Stimulated activated CD8-positive, alpha-beta memory T cell treated with anti-CD3 and anti-CD28 coated beads, Interleukin-7, amount 100 ng/mL, for 4 hours (primary cell): ENCODE results near the gene IL27RA.
"Not testable (repeated sequence)": the region's sequence is repeated elsewhere in the genome, so short reads cannot be mapped to it uniquely, and the experiment has no call there.

ENCODE experiments used
- DNase-seq, 2 donors: peaks; one replicate each; pipeline ENCODE4 v3.0.0-alpha.2; 2020; ENCODE audit warnings: low read depth in 2 of 2

Gene IL27RA

DNA sequence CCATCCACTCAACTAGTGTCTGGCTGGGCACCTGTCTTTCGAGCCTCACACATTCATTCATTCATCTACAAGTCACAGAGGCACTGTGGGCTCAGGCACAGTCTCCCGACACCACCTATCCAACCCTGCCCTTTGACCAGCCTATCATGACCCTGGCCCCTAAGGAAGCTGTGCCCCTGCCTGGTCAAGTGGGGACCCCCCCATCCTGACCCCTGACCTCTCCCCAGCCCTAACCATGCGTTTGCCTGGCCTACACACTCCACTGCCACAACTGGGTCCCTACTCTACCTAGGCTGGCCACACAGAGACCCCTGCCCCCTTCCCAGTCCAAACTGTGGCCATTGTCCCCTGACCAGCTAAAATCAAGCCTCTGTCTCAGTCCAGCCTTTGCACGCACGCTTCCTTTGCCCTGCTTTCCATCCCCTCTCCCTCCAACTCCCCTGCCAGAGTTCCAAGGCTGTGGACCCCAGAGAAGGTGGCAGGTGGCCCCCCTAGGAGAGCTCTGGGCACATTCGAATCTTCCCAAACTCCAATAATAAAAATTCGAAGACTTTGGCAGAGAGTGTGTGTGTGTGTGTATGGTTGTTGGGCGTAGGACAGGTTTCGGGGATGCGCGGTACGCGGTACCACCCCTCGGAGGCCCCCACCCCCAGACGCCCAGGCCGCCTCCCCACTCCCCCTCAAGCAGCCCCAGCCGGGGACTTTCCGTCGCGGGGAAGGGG lies 404 bp upstream of the IL27RA start:
- peak; percentile 77 to 86 for DNase-seq

DNA sequence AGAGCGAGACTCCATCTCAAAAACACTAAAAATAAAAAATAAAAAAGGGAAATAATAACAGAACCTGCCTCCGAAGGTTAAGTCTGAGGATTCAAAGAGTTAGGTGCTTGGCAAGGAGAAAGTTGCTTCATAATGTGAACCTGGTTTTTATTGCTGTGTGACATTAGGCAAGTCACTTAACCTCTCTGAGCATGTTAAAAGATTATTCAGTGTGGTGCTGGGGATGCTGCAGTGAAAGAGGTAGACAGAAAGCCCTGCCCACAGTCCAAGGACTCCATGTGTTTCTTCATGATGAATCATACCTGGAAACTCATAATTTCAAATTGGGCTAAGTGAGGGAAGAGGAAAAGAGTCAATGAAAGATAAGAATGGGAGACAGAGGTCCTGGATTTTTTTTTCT lies 2.4 kb downstream of the IL27RA start:
- DNase-seq: no peak

DNA sequence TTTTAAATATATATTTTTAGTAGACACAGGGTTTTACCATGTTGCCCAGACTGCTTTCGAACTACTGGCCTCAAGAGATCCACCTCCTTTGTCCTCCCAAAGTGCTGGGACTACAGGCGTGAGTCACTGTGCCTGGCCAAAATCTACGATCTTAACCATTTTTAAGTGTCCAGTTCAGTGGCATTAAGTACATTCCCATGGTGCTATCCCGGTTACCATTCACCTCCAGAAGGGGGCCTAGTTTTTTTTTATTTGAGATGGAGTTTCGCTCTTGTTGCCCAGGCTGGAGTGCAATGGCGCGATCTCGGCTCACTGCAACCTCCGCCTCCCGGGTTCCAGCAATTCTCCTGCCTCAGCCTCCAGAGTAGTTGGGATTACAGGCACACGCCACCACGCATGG lies 3.6 kb downstream of the IL27RA start:
- not testable (repeated sequence) for DNase-seq

DNA sequence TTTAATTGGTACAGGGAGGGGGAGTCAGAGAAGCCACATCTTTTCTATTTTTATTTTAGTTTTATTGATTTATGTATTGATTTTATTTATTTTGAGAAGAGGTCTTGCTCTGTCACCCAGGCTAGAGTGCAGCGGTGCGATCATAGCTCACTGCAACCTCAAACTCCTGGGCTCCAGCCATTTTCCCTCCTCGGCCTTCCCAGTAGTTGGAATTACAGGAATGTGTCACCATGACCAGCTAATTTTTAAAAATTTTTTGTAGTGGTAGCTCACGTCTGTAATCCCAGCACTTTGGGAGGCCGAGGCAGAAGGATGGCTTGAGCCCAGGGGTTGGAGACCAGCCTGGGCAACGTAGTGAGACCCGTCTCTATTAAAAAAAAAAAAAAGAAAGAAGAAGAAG lies 4.1 kb downstream of the IL27RA start:
- DNase-seq: no peak

DNA sequence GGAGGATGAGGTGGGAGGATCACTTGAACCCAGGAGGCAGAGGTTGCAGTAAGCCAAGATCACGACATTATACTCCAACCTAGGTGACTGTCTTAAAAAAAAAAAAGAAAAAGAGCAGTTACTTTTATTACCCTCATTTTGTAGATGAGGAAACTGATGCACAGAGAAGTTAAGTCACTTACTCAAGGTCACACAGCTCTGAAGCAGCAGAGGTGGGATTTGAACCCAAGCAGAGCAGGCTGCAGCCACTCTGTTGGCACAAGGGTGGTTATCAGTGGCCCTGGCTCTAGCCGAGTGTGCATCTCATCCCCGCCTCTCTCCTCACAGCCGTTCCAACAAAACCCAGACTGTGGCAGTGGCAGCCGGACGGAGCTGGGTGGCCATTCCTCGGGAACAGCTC lies 7.6 kb downstream of the IL27RA start:
- no peak for DNase-seq

DNA sequence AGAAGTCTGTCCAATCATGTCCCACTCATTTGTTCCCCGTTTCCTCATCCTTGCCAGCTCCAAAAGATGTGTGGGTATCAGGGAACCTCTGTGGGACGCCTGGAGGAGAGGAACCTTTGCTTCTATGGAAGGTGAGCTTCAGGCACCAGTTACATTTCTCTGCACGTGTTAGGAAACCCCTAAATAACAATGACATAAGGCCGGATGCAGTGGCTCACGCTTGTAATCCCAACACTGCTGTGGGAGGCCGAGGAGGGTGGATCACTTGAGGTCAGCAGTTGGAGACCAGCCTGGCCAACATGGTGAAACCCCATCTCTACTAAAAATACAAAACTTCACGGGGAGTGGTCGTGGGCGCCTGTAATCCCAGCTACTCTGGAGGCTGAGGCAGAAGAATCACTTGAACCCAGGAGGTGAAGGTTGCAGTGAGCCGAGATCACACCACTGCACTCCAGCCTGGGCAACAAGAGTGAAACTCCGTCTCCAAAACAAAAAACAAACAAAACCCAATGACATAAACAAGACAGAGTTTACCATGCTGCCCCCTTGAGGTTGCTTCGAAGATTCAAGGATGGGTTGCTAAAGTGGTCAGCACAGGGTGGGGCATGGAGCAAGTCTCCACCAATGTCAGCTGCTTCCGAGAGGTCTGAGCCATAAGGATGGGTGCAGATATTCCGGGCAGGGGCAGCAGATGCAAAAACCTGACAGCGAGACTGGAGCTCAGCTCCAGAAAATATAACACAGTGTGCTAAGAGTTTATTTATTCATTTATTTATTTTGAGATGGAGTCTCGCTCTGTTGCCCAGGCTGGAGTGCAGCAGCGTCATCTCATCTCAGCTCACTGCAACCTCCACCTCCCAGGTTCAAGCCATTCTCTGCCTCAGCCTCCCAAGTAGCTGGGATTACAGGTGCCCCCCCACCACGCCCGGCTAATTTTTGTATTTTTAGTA lies 11.4 kb downstream of the IL27RA start:
- peak in 1 of 2 donors; percentile 6 for DNase-seq

DNA sequence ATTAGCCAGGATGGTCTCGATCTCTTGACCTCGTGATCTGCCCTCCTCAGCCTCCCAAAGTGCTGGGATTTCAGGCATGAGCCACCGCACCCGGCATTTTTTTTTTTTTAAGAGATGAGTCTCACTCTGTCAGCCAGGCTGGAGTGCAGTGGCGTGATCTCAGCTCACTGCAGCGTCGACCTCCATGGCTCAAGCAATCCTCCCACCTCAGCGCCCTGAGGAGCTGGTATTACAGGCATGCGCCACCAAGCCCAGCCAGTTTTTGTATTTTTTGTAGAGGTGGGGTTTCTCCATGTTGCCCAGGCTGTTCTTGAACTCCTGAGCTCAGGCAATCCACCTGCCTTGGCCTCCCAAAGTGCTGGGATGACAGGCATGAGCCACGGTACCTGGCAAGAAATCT lies 16.3 kb downstream of the IL27RA start:
- not testable (repeated sequence) for DNase-seq

DNA sequence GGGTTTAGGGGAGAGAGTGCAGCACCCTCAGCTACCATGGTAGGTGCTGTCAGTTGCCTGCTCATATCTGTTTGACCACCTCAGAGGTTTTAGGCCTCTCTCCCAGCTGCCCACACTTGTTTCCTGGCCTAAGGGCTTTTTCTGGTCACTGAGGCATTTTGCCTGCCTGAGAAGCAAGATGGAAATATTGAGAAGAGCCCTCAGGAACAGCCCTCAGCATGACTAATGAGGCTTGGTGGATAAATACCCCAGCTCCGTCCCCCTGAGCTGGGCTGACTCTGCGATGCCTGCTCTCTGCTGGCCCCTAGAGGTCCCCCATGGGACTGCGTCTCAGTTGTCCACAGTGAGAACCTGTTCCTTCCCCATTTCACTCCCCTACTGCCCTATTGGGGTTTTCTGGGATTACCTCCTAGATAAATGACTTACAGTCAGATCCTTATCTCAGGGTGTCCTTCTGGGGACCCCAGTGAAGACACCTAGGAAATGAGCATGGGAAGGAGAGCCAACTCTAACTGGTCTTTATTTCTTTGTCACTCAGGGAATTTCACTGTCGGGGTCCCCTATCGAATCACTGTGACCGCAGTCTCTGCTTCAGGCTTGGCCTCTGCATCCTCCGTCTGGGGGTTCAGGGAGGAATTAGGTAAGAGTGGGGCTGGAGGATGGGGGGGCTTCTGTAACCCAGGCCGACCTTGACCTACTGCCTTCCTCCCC lies 17.0 kb downstream of the IL27RA start:
- DNase-seq: peak; percentile 57 to 63

DNA sequence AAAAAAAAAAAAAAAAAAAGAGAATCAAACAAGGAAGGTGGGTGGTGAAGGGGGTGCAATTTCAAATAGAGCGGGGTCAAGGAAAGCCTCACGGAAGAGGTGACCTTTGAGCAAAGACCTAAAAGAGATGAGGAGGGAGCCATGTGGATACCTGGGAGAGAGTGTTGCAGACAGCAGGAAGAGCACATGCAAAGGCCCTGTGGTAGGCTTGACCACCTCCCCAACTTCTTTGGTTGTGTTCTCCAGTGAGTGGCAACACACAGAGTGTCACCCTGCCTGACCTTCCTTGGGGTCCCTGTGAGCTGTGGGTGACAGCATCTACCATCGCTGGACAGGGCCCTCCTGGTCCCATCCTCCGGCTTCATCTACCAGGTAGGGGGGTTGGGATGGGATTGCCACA lies 18.9 kb downstream of the IL27RA start:
- no peak for DNase-seq

DNA sequence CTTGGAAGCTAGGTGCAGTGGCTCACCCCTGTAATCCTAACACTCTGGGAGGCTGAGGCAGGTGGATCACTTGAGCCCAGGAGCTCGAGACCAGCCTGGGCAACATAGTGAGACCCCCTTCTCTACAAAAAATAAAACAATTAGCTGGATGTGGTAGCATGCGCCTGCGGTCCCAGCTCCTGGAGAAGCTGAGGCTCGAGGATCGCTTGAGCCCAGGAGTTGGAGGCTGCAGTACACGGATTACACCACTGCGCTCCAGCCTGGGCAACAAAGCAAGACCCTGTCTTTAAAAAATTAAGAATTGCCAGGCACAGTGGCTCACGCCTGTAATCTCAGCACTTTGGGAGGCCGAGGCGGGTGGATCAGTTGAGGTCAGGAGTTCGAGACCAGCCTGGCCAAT lies 19.4 kb downstream of the IL27RA start:
- DNase-seq: not testable (repeated sequence)

DNA sequence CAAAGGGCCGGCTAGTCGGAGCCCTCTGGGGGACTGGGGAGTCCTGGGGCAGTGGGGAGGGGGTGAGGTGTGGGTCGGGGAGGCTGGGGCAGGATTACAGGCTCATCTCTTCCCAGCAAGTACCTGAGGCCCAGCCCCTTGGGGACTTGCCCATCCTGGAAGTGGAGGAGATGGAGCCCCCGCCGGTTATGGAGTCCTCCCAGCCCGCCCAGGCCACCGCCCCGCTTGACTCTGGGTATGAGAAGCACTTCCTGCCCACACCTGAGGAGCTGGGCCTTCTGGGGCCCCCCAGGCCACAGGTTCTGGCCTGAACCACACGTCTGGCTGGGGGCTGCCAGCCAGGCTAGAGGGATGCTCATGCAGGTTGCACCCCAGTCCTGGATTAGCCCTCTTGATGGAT lies 20.4 kb downstream of the IL27RA start:
- no peak for DNase-seq

DNA sequence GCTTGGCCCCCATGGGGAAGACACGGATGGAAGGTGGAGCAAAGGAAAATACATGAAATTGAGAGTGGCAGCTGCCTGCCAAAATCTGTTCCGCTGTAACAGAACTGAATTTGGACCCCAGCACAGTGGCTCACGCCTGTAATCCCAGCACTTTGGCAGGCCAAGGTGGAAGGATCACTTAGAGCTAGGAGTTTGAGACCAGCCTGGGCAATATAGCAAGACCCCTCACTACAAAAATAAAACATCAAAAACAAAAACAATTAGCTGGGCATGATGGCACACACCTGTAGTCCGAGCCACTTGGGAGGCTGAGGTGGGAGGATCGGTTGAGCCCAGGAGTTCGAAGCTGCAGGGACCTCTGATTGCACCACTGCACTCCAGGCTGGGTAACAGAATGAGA lies 20.9 kb downstream of the IL27RA start:
- no peak for DNase-seq

DNA sequence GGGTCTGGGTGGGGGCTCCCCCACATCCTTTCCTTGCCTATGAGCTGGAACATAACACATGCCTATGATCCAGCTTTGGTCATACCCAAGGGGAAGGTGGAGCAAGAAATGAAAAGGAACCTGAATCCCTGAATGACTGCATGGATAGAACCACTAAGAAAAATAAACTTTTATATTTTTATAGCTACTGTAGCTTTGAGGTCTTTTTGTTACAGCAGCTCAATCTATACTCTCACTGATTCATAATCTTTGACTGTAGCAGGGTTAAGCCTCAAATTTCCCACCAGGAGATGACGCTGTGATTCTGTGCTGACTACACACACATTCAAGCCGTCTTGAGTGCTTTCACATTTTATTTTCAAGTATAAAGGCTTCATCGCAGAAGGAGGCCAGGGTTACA lies 21.5 kb downstream of the IL27RA start:
- DNase-seq: no peak

DNA sequence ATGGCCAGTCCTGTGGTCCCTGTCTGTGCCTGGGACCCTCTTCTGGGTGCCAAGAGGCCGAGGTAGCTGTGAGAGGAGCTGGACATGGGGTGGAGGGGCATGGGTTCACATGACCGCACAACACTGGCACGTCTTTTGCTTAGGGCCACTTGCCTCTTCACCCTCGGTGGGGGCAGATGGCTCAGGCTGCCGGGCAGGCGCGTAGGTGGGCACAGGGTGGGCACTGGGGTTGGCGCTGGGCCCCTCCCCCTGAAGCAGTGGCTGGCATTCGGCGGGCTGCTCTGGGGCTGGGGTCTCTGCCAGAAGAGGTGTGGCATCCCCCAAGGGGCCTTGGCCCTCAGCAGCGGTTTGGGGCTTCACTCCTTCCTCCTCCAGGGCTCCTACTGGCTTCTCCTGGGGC lies 21.9 kb downstream of the IL27RA start:
- DNase-seq: no peak

DNA sequence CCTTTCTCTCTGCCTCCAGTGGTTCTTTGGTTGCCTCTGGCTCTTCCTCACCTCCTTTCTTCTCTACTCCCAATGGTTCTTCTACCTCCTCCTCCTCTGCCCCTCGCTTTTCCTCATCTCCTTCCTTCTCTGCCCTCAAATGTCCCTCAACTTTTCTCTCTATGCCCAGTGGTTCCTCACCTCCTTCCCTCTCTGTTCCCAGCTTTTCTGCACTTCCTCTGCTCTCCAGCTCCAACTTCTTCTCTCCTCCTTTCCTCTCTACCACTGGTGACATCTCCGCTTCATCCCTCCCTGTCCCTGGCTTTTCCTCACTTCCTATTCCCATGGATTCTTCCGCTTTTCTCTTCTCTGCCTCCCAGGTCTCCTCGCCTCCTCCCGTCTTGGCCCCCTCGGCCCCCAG lies 22.5 kb downstream of the IL27RA start:
- no peak for DNase-seq

DNA sequence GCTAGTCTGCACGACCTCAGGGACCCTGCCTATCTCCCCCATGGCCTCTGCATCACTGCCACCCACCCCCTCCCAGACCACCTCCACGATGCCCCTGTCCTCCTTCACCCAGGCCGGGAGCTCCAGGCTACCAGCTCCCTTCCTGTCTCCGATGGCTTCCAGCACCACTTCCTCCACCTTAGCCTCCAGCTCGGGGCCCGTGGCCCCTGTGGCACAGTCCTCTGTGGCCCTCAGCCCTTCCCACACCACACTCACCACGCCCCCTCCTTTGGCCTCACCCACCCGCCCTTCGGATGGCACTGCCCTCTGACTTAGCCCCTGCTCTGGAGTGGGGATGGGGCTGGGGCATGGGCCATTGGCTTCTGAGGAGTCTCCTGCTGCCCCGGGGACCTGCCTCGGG lies 23.2 kb downstream of the IL27RA start:
- DNase-seq: no peak

DNA sequence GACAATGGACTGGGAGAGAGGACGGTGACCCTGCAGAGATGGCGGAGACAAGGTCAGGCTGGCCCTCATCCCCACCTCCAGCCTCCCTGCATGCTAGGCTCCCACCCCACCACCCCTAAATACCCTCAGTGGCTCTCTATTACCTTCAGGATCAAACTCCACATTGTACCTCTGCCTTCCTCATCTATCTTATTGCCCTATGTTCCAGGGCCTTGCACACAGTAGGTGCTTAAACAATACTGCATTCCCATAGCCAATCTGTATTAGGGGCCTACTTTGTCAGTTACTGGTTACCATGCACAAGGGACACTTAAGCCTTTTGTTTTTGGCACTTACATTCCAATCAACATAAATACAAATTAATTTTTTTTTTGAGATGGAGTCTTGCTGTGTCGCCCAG lies 23.8 kb downstream of the IL27RA start:
- DNase-seq: no peak

DNA sequence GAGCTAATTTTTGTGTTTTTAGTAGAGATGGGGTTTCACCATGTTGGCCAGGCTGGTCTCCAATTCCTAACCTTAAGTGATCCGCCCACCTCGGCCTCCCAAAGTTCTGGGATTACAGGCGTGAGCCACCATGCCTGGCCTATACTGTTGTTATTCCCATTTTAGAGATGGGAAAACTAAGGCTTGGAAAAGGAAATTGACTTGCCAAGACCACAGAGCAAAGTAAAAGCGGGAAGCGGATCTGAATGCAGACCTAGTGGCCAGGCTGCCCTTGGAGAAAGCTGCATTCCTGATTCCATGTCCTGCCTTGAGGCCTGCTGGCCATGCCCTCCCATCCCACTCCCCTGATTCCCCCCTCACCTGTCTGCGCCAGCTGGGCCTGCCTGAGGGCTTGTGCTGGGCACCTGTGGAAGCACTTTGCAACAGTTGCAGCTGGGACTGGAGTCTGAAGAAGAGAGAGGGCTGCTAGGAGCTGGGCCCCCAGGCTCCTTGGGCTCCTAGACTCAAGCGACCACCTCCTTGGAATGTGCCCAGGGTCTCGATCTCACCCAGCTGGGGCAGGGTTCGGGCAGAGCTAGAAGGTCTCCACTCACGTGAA lies 24.6 kb downstream of the IL27RA start:
- DNase-seq: no peak

DNA sequence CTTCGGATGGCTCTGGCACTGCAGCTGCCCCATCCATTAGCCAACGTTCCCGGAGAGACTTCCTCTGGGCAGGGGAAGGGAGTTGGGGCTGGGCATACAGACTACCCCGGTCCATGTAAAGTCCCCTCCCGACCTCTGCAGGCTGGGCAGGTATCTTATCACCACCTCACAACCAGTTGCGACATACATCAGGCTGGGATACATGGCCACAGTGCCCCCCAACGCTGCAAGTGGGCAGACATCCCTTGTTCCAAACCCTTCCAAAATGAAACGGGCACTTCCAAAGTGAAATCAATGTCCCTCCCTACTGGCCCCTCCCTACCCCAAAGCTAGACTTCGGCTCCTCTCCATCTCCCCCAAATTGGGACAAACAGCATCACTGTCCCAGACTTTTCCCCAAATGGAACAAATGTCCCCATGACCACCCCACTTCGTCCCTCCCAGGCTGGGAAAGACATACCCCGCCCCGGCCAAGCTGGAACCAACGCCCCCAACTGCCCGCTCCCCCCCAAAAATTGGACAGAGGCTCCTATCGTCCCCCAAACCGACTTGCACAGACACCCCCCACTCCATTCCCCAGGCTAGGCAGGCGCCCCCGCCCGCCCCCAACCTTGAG lies 25.3 kb downstream of the IL27RA start:
- no peak for DNase-seq

DNA sequence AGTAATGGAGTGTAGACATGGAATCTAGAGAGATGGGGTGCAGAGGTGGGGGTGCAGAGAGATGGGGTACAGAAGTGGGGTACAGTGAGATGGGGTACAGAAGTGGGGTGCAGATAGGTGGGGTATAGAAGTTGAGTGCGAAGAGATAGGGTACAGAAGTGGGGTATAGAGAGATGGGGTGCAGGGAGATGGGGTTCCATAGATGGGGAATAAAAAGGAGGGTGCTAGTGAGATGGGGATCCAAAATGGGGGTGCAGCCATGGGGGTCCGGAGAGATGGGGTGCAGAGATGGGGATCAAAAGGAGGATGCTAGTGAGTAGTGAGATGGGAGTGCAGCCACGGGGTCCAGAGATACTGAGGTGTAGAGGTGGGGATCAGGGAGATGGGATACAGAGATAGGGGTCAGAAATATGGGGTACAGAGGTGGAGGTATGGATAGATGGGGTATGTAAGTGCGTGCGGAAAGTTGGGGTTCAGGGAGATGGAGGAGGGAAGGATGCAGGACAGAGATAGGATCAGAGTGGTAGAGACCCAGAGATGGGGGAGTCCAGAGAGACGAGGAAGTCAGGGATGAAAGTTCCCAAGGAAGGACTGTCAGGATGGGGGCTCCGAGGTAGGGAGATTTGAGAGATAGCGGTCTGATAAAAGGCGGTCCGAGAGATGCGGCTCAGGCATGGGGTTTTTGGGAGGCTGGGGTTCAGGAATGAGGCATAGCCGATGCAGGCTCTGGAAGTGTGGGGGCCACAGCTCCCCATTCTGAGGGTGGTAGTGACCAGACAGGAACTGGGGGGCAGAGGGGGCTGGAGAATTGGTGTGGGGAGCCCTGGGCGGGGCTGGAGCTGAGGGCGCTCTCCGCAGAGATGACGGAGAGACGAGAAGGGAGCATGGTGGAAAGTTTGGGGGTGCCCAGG lies 26.9 kb downstream of the IL27RA start:
- DNase-seq: no peak

DNA sequence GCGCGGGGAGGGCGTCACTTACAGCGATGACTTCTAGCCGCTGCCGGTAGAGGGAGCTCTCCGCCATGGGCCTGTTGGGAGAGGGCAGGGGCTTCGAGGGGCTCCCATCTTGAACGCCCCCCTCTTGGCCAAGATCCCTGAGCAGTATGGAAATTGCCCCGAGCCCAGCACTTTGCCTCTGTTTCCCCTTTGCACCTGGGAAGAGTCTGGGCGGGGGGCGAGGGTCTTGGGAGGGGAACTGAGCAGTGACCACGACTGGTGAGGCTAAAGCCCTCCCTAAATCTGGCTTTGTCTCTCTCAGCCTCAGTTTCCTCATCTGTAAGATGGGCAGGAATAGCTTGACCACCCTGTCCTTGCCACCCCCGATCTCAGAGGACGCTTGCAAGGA lies 27.5 kb downstream of the IL27RA start:
- DNase-seq: peak in 1 of 2 donors; percentile 25
